HepG2 (cell line): ENCODE data around the gene DOCK4. TPM values are rescaled to one million over a fixed set of nuclear protein-coding genes. Genes with fewer than 3 reads are reported as not detected.

Source experiments
- ATAC-seq: fragments of 200-7000 bp; cut with Tn5 transposase; 3 replicates; pipeline ENCODE4 v1.9.1; 2020; ENCODE audit warnings: mild to moderate bottlenecking, moderate library complexity
- BruUV-seq: library from RNA; stranded (reverse); fragments of 400-500 nt; replicated peaks from 2 replicates; lab custom pipeline; 2021; lab: Mats Ljungman, UMichigan
- CTCF ChIA-PET: fragments of 300-600 bp; formaldehyde crosslinking; extraction: SDS; loops from one replicate; lab custom pipeline; 2021; ENCODE audit warnings: low total read pairs, inconsistent platforms, low intra/inter-chr PET ratio; lab: Yijun Ruan, JAX
- POLR2A ChIA-PET: fragments of 350-600 bp; sonication (Branson Sonifier 250); formaldehyde crosslinking; loops from one replicate; lab custom pipeline; 2020; ENCODE audit warnings: antibody characterized with exemption, inconsistent platforms; lab: Yijun Ruan, JAX
- DNase-seq: peaks from one replicate; pipeline ENCODE4 v3.0.0-alpha.2; 2015; ENCODE audit warnings: low spot score
- FAIRE-seq: peaks from 3 replicates; lab custom pipeline; 2011; peaks lifted over from hg19 to GRCh38; lab: Jason Lieb, UNC
- H2AFZ ChIP-seq: one replicate; pipeline ENCODE4 v1.6.1; 2011; ENCODE audit warnings: low read length, inconsistent platforms
- H3K27ac ChIP-seq: fragments of 300-600 bp; 3 replicates; pipeline ENCODE4 v1.8.0; 2011; ENCODE audit warnings: mixed run types, mild to moderate bottlenecking, mixed read lengths, low read length, inconsistent platforms; ENCODE audit not compliant: insufficient read depth; ENCODE audit errors: extremely low read length
- H3K27me3 ChIP-seq, 2 experiments: fragments of 200-600 bp in 1 of 2; 2 replicates in 1 of 2; 3 replicates in 1 of 2; pipeline versions ENCODE4 v1.6.0 to v1.8.0; 2011; ENCODE audit warnings: low read length in 2 of 2, mild to moderate bottlenecking in 2 of 2, moderate library complexity in 2 of 2, inconsistent platforms in 1 of 2; ENCODE audit not compliant: insufficient read depth in 2 of 2, control insufficient read depth in 1 of 2
- H3K36me3 ChIP-seq, 2 experiments: fragments of 200-600 bp in 1 of 2; replicated peaks in 1 of 2; 2 replicates in 1 of 2; 3 replicates in 1 of 2; pipeline versions ENCODE4 v1.5.1 to v1.8.0; 2011; ENCODE audit warnings: low read length in 2 of 2, inconsistent platforms in 1 of 2; ENCODE audit not compliant: insufficient read depth in 2 of 2, control insufficient read depth in 1 of 2
- H3K4me1 ChIP-seq: 2 replicates; pipeline ENCODE4 v1.5.1; 2012; ENCODE audit warnings: low read length, inconsistent platforms; ENCODE audit not compliant: insufficient read depth
- H3K4me2 ChIP-seq: 2 replicates; pipeline ENCODE4 v1.6.0; 2011; ENCODE audit warnings: low read depth, low read length, inconsistent platforms
- H3K4me3 ChIP-seq, 3 experiments: fragments of 200-600 bp in 1 of 3; sonication (generic), shearing (Covaris generic) in 1 of 3; replicated peaks in 1 of 3; 2 replicates each; pipeline ENCODE4 v1.5.1; 2011 to 2016; ENCODE audit warnings: low read length in 3 of 3, inconsistent platforms in 2 of 3, low read depth in 2 of 3, mild to moderate bottlenecking in 2 of 3, control low read depth in 1 of 3, mixed read lengths in 1 of 3; ENCODE audit not compliant: insufficient read depth in 1 of 3
- H3K79me2 ChIP-seq: one replicate; pipeline ENCODE4 v1.6.1; 2011; ENCODE audit warnings: low read length, inconsistent platforms; ENCODE audit not compliant: insufficient read depth
- H3K9ac ChIP-seq: 2 replicates; pipeline ENCODE4 v1.6.0; 2011; ENCODE audit warnings: mild to moderate bottlenecking, low read depth, low read length, inconsistent platforms; ENCODE audit not compliant: insufficient read depth
- H3K9me3 ChIP-seq: 2 replicates; pipeline ENCODE4 v1.5.1; 2012; ENCODE audit warnings: mild to moderate bottlenecking, low read length
- H4K20me1 ChIP-seq: 2 replicates; pipeline ENCODE4 v1.6.0; 2011; ENCODE audit warnings: inconsistent platforms, mild to moderate bottlenecking, low read length, moderate library complexity; ENCODE audit not compliant: insufficient read depth
- BORCS8-MEF2B ChIP-seq: sonication (generic); formaldehyde crosslinking; IDR thresholded peaks from 2 replicates; pipeline ENCODE4 v1.8.0; 2022; ENCODE audit warnings: mild to moderate bottlenecking, missing genetic modification reagents
- DRAP1 ChIP-seq: IDR thresholded peaks from 2 replicates; pipeline ENCODE4 v1.6.1; 2016; ENCODE audit warnings: missing genetic modification reagents, missing compliant biosample characterization
- FOXO1 ChIP-seq: sonication (generic); formaldehyde crosslinking; IDR thresholded peaks from 2 replicates; pipeline ENCODE4 v1.4.0; 2020; ENCODE audit warnings: missing genetic modification reagents
- SMYD3 ChIP-seq: sonication (generic); formaldehyde crosslinking; IDR thresholded peaks from 2 replicates; pipeline ENCODE4 v1.8.1; 2023; ENCODE audit warnings: mild to moderate bottlenecking, missing genetic modification reagents
- SRF ChIP-seq: IDR thresholded peaks from 2 replicates; pipeline ENCODE4 v1.6.1; 2011; ENCODE audit warnings: mild to moderate bottlenecking, low read depth, low read length, moderate library complexity
- SRSF4 ChIP-seq: fragments of 200-400 bp; formaldehyde crosslinking; IDR thresholded peaks from one replicate; pipeline ENCODE4 v1.6.1; 2018; ENCODE audit warnings: mild to moderate bottlenecking, low read depth, low read length, moderate library complexity; ENCODE audit not compliant: poor library complexity, severe bottlenecking
- ZNF10 ChIP-seq: sonication (generic); formaldehyde crosslinking; IDR thresholded peaks from 2 replicates; pipeline ENCODE4 v1.4.0; 2020; ENCODE audit warnings: mild to moderate bottlenecking, low read depth, missing genetic modification reagents, borderline replicate concordance
- ZNF343 ChIP-seq: sonication (generic); formaldehyde crosslinking; IDR thresholded peaks from 2 replicates; pipeline ENCODE4 v1.4.0; 2020; ENCODE audit warnings: mild to moderate bottlenecking, missing genetic modification reagents
- ZNF382 ChIP-seq: sonication (generic); formaldehyde crosslinking; IDR thresholded peaks from 2 replicates; pipeline ENCODE4 v1.5.0; 2020; ENCODE audit warnings: missing genetic modification reagents, mild to moderate bottlenecking, borderline replicate concordance
- ZNF512 ChIP-seq: sonication (generic); formaldehyde crosslinking; IDR thresholded peaks from 2 replicates; pipeline ENCODE4 v1.4.0; 2020; ENCODE audit warnings: mild to moderate bottlenecking, missing genetic modification reagents
- ZNF724P ChIP-seq: sonication (generic); formaldehyde crosslinking; IDR thresholded peaks from 2 replicates; pipeline ENCODE4 v1.8.0; 2022; ENCODE audit warnings: missing genetic modification reagents, borderline replicate concordance
- ZNF878 ChIP-seq: sonication (generic); formaldehyde crosslinking; IDR thresholded peaks from 2 replicates; pipeline ENCODE4 v1.8.1; 2023; ENCODE audit warnings: mild to moderate bottlenecking, missing genetic modification reagents, moderate library complexity
- ZXDC ChIP-seq: sonication (generic); formaldehyde crosslinking; IDR thresholded peaks from 2 replicates; pipeline ENCODE4 v1.5.0; 2020; ENCODE audit warnings: mild to moderate bottlenecking, missing genetic modification reagents
- WGBS: methylation state at CpG from one replicate; pipeline ENCODE4 v1.1.6; 2017; ENCODE audit warnings: low lambda C conversion rate; 5-methylcytosine and 5-hydroxymethylcytosine counted together
- in situ Hi-C: cut with HindIII; loops from 2 replicates; pipeline ENCODE4 v1.10.0; 2017; ENCODE audit warnings: low pct_unique_long_range_greater_than_20kb; ENCODE audit not compliant: extremely low pct_ligation_motif_present
- intact Hi-C: fragments of 100-400 bp; cut with micrococcal nuclease; formaldehyde crosslinking; loops from one replicate; pipeline ENCODE4 v1.10.0; 2022; ENCODE audit not compliant: unreplicated experiment
- polyA plus RNA-seq, 8 experiments: library from polyadenylated mRNA; depleted of rRNA in 3 of 8; stranded (reverse) in 7 of 8; unstranded in 1 of 8; fragments of >200 nt; fragmentation: Illumina TruSeq in 4 of 8; extraction: Trizol in 4 of 8; gene quantifications; 2 replicates each; pipeline versions ENCODE4 v1.2.1 to v1.2.3, GENCODE V29; 2011 to 2016; ENCODE audit warnings: low read depth in 4 of 8, missing spikeins in 1 of 8, mixed read lengths in 1 of 8; ENCODE audit not compliant: insufficient read depth in 1 of 8
- total RNA-seq, 5 experiments: library from RNA; depleted of rRNA; stranded (reverse); fragments of >200 nt; fragmentation: Illumina TruSeq; extraction: Trizol; gene quantifications; 2 replicates each; pipeline ENCODE4 v1.2.3, GENCODE V29; 2016; ENCODE audit warnings: low read depth in 1 of 5

DOCK4 gene
- total and polyA plus RNA-seq, 2 of the 13 experiments (the other 11 are each of a cell fraction or from before 2014, with no cell fraction given) = 13.5 to 17.4 TPM

GRCh38 chr7:112110175-112110574 is 96.0 kb downstream of the DOCK4 start (continued):
- TF ChIP-seq SRSF4 (no peak), SMYD3 (CRISPR knock-in tag) (no peak), SRF (no peak), BORCS8-MEF2B (CRISPR knock-in tag) (no peak), DRAP1 (CRISPR knock-in tag) (no peak), ZNF382 (CRISPR knock-in tag) (no peak), ZNF10 (CRISPR knock-in tag) (no peak), ZNF724P (no peak), ZNF343 (CRISPR knock-in tag) (no peak)

GRCh38 chr7:112108981-112109380 is 97.2 kb downstream of the DOCK4 start:
- POLR2A ChIA-PET = interaction anchor here (0.7 kb wide), 1 partner anchor 75 kb away, joined by 3 read pairs; no protein-coding TSS in a partner anchor
- H3K36me3 ChIP-seq = no peaks in the 10 kb centered on the region; a peak in 1 of 5 replicates
- BruUV-seq = no TSS peak
- ATAC-seq = no peak
- H3K27ac ChIP-seq = no peak overlapping the region
- H3K9me3 ChIP-seq = no peaks in the 10 kb centered on the region
- CTCF ChIA-PET = no interaction called here
- WGBS = 100% methylated on average over 2 of the region's 2 CpGs
- peaks cover 7% of the 10 kb centered on the region; the same call in 1 of the 2 replicates for H3K4me1 ChIP-seq
- intact Hi-C loops = no loop called here
- DNase-seq = no peak
- in situ Hi-C loops = no loop called here
- H2AFZ ChIP-seq = no peak overlapping the region
- peaks cover 6% of the 10 kb centered on the region for H3K79me2 ChIP-seq
- TF ChIP-seq FOXO1 (CRISPR knock-in tag) (no peak), ZXDC (CRISPR knock-in tag) (no peak), ZNF382 (CRISPR knock-in tag) (no peak), ZNF878 (no peak), ZNF512 (CRISPR knock-in tag) (no peak)
- FAIRE-seq = no peak
- no peaks in the 10 kb centered on the region for H3K27me3 ChIP-seq
- H3K4me2 ChIP-seq = no peak overlapping the region
- H4K20me1 ChIP-seq = no peaks in the 10 kb centered on the region; the same call in 1 of the 2 replicates
- H3K4me3 ChIP-seq = no peak overlapping the region
- H3K9ac ChIP-seq = no peak overlapping the region
